GM20000 (cell line): ENCODE data around the gene RBM20.

ENCODE experiments used
- DNase-seq: peaks from one replicate; pipeline ENCODE4 v3.0.0; 2012; ENCODE audit warnings: low spot score
- TF ChIP-seq, protein P1 (sequence below): IDR thresholded peaks from 2 replicates; pipeline ENCODE4 v1.5.1; 2012; ENCODE audit warnings: mild to moderate bottlenecking, control low read depth; ENCODE audit errors: extremely low read depth, missing control alignments

The RBM20 gene

GRCh38 chr10:110804376-110804775 lies 160.2 kb downstream of the RBM20 start:
- no peak for DNase-seq
- TF ChIP-seq, protein P1, sequence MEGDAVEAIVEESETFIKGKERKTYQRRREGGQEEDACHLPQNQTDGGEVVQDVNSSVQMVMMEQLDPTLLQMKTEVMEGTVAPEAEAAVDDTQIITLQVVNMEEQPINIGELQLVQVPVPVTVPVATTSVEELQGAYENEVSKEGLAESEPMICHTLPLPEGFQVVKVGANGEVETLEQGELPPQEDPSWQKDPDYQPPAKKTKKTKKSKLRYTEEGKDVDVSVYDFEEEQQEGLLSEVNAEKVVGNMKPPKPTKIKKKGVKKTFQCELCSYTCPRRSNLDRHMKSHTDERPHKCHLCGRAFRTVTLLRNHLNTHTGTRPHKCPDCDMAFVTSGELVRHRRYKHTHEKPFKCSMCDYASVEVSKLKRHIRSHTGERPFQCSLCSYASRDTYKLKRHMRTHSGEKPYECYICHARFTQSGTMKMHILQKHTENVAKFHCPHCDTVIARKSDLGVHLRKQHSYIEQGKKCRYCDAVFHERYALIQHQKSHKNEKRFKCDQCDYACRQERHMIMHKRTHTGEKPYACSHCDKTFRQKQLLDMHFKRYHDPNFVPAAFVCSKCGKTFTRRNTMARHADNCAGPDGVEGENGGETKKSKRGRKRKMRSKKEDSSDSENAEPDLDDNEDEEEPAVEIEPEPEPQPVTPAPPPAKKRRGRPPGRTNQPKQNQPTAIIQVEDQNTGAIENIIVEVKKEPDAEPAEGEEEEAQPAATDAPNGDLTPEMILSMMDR = no peak

DNA sequence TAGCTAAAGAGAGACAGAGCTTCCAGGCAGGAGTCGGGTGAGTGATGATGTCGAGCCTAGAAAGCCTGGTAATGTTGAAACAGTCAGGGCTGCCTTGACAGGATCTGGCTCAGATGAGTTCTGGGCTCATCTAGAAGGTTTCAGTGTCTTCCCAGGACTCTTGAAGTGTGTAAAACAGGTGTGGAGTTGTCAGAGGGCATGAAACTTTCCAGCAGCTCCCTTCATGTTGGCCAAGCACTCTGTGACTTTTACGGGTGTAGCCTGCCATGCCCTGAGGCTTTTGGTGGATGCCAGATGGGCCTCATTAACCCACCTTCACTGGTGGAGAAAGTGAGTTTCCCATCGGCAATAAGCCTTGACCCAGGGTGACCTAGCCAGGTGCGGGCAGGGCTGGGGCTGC lies 161.2 kb downstream of the RBM20 start:
- TF ChIP-seq, protein P1 = no peak
- DNase-seq = no peak

GRCh38 chr10:110806335-110806734 lies 162.2 kb downstream of the RBM20 start:
- TF ChIP-seq, protein P1 = no peak
- DNase-seq = no peak

- TF ChIP-seq, protein P1 = no peak
- no peak for DNase-seq
Observed at GRCh38 chr10:110808123-110808522, 164.0 kb downstream of the RBM20 start.

DNA sequence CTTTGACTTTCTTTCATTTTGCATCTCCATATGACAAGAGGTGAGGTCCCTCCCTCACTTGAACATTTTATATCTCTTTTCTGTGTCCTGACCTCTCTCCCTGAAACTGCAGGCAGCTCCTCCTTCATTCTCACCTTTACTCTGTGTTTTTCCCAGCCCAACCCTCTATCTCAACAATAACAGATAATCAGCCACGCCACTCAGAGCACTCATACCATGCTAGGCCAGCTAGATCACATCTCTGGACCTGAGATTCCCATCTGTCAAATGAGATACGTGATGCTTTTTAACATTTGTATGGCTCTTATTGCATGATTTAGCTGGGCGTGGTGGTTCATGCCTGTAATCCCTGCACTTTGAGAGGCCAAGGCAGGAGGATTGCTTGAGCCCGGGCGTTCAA lies 164.5 kb downstream of the RBM20 start:
- no peak for DNase-seq
- TF ChIP-seq, protein P1 = no peak

GRCh38 chr10:110810625-110811024 lies 166.5 kb downstream of the RBM20 start:
- TF ChIP-seq, protein P1 = no peak

DNA sequence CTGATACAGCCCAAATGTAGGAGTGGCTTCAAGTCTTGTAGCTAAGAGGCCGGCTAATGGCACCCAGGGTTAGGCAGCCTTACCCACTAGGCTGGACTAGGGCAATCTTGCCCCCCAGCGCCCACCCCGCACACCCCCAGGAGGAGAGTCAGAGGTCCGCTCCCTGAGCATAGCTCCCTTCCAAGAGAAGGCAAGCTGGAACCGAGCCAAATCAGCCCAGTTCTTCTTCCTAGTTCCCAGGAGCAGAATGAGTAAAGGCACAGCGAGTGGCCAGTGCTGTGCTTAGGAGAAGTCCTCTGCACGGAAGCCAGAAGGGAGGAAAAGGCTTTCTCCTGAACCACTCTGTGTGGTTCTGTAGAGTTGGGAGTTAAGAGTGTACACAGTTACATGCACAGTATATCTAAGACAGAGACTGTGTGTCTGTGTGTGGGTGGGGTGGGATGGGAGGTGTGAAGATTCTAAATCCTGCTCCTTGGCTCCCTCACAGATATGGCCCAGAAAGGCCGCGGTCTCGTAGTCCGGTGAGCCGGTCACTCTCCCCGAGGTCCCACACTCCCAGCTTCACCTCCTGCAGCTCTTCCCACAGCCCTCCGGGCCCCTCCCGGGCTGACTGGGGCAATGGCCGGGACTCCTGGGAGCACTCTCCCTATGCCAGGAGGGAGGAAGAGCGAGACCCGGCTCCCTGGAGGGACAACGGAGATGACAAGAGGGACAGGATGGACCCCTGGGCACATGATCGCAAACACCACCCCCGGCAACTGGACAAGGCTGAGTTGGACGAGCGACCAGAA lies 167.8 kb downstream of the RBM20 start:
- TF ChIP-seq, protein P1 = no peak
- DNase-seq = no peak

More at GRCh38 chr10:110810625-110811024, 166.5 kb downstream of the RBM20 start:
- DNase-seq = no peak
